ENCODE measurements around the gene WNT7B. TPM values are rescaled to one million over a fixed set of nuclear protein-coding genes. Genes with fewer than 3 reads are reported as not detected.

Gene WNT7B
- polyA plus RNA-seq, 1 experiment, result not detected

DNA sequence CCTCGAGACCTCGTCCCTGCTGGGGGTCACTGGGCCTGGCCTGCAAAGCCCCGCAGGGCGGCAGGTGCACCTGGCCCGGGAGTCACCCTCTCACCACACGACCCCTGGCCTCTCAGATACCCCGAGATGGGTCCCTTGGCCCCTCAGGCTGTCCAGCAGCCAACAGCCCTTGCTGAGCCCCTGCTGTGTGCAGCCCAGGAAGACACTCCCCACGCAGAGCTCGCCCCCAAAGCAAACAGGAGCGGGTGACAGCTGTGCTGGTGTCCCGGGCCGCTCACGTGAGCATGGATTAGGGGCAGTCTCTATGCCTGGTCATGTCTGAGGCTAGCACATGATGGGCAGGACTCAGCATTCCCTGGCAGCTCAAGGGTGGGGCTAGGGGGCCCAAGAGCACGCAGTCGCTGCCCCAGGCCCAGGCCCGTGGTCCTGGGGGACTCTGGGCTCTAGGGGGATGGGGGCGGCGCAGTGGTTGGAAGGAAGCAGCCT lies 31.3 kb downstream of the WNT7B start:
- CTCF ChIA-PET, result interaction anchor here (1.8 kb wide), 1 partner anchor 9 kb away, joined by 5 read pairs; no protein-coding TSS in a partner anchor
- H3K4me3 ChIP-seq (ENCODE audit: low read depth, low read length), result no peak overlapping the region
- TF ChIP-seq, protein P1, sequence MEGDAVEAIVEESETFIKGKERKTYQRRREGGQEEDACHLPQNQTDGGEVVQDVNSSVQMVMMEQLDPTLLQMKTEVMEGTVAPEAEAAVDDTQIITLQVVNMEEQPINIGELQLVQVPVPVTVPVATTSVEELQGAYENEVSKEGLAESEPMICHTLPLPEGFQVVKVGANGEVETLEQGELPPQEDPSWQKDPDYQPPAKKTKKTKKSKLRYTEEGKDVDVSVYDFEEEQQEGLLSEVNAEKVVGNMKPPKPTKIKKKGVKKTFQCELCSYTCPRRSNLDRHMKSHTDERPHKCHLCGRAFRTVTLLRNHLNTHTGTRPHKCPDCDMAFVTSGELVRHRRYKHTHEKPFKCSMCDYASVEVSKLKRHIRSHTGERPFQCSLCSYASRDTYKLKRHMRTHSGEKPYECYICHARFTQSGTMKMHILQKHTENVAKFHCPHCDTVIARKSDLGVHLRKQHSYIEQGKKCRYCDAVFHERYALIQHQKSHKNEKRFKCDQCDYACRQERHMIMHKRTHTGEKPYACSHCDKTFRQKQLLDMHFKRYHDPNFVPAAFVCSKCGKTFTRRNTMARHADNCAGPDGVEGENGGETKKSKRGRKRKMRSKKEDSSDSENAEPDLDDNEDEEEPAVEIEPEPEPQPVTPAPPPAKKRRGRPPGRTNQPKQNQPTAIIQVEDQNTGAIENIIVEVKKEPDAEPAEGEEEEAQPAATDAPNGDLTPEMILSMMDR (IDR thresholded peaks at IDR 0.05; ENCODE audit: insufficient read depth, low read depth, low read length), result no peak
- no peak for DNase-seq (ENCODE audit: low read depth)
- POLR2A ChIA-PET, result no interaction called here
- peaks cover 8% of the 10 kb centered on the region for H3K27me3 ChIP-seq (ENCODE audit: control insufficient read depth, insufficient read depth, low read length)
- H3K36me3 ChIP-seq (ENCODE audit: control insufficient read depth, insufficient read depth, low read length), result no peaks in the 10 kb centered on the region

GRCh38 chr22:45942787-45943493 lies 34.0 kb downstream of the WNT7B start:
- ChIA-PET CTCF (interaction anchor here (1.0 kb wide), 1 partner anchor 8 kb away, joined by 3 read pairs; no protein-coding TSS in a partner anchor), POLR2A (no interaction called here)
- DNase-seq (ENCODE audit: low read depth), result no peak
- TF ChIP-seq, protein P1 (IDR thresholded peaks at IDR 0.05; ENCODE audit: insufficient read depth, low read depth, low read length), result no peak
- Histone ChIP-seq H3K27me3 (ENCODE audit: control insufficient read depth, insufficient read depth, low read length) (peaks cover 14% of the 10 kb centered on the region), H3K36me3 (ENCODE audit: control insufficient read depth, insufficient read depth, low read length) (no peaks in the 10 kb centered on the region), H3K4me3 (ENCODE audit: low read depth, low read length) (no peak overlapping the region)

DNA sequence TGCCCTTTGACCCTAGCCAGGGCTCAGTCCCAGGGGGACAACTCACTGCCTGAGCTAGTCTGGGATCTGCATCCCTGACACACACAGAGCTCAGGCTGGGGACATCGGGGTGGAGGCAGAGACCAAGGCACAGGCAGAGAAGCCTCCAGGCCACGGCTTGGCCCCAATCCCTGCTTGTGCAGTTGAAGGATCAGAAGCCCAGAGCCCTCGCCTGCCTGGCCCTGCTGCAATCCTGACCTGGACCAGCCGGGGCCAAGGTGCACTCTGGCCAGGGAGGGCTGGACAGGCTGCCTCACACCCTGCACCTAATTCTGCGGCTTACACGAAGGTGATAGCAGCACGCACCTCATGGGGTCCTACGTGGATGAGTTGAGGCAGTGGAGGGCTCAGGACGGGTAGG lies 34.6 kb downstream of the WNT7B start:
- Histone ChIP-seq H3K4me3 (ENCODE audit: low read depth, low read length) (no peak overlapping the region), H3K27me3 (ENCODE audit: control insufficient read depth, insufficient read depth, low read length) (peaks cover 15% of the 10 kb centered on the region), H3K36me3 (ENCODE audit: control insufficient read depth, insufficient read depth, low read length) (no peaks in the 10 kb centered on the region)
- CTCF ChIA-PET, result interaction anchor here (1.5 kb wide), 1 partner anchor 9 kb away, joined by 4 read pairs; no protein-coding TSS in a partner anchor
- DNase-seq (ENCODE audit: low read depth), result no peak
- POLR2A ChIA-PET, result no interaction called here
- TF ChIP-seq, protein P1 (IDR thresholded peaks at IDR 0.05; ENCODE audit: insufficient read depth, low read depth, low read length), result no peak

- Histone ChIP-seq H3K27me3 (ENCODE audit: control insufficient read depth, insufficient read depth, low read length) (peaks cover 16% of the 10 kb centered on the region), H3K36me3 (ENCODE audit: control insufficient read depth, insufficient read depth, low read length) (no peaks in the 10 kb centered on the region), H3K4me3 (ENCODE audit: low read depth, low read length) (no peak overlapping the region)
- DNase-seq (ENCODE audit: low read depth), result no peak
- TF ChIP-seq, protein P1 (IDR thresholded peaks at IDR 0.05; ENCODE audit: insufficient read depth, low read depth, low read length), result no peak
- CTCF ChIA-PET, result no interaction called here
- POLR2A ChIA-PET, result no interaction called here
These were observed 38.0 kb downstream of the WNT7B start for GRCh38 chr22:45938913-45939312.

- POLR2A ChIA-PET, result no interaction called here
- TF ChIP-seq, protein P1 (IDR thresholded peaks at IDR 0.05; ENCODE audit: insufficient read depth, low read depth, low read length), result no peak
- peaks cover 16% of the 10 kb centered on the region for H3K27me3 ChIP-seq (ENCODE audit: control insufficient read depth, insufficient read depth, low read length)
- H3K36me3 ChIP-seq (ENCODE audit: control insufficient read depth, insufficient read depth, low read length), result no peaks in the 10 kb centered on the region
- DNase-seq (ENCODE audit: low read depth), result no peak
- CTCF ChIA-PET, result interaction anchor here (1.1 kb wide), 1 partner anchor 10 kb away, joined by 4 read pairs; no protein-coding TSS in a partner anchor
- no peak overlapping the region for H3K4me3 ChIP-seq (ENCODE audit: low read depth, low read length)
These were observed 39.0 kb downstream of the WNT7B start for GRCh38 chr22:45937960-45938359.
